GM18907 (cell line): ENCODE results near the gene ITGB1BP1.
"Not testable (repeated sequence)": the region's sequence is repeated elsewhere in the genome, so short reads cannot be mapped to it uniquely, and the experiment has no call there.

Experiments
- ATAC-seq: cut with Tn5 transposase; IDR thresholded peaks from one replicate; pipeline ENCODE4 v1.9.1; 2021; ENCODE audit warnings: mild to moderate bottlenecking, moderate library complexity; ENCODE audit not compliant: unreplicated experiment

ITGB1BP1 gene

DNA sequence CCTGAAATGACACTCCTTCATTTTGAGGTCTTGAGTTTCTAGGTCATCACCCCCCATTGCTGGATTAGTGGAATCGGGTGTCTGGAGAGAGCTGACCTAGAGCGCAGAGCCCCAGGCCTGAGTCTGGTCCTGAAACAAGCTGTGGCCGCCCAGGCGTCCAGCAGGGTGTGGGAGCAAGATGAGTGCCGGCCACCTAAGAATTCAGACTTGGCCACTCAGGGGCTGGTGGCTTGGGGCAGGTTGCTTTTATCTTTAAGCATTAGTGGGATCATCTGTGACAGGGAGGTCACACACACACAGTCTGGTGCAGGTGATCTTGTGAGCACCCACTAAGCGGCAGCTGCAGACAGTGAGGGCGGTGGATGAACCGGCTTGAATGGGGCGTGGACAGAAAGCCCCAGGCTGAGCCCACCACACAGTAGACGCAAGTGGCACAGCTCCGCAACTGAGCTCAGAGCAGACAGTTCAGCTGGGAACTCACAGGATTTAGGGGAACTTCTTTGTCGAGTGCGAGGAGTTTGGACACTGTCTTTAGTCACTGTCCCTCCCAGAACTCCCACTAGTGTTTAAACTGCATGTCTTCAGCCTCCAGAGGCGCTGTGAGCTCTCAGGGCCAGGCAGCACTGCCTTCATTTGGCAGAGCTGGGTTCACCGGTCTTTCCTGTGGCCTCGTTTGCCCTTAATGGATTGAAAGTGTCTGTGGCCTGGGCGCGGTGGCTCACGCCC is 21.5 kb downstream of the ITGB1BP1 start:
- no peak for ATAC-seq

- no peak for ATAC-seq
Measured at GRCh38 chr2:9401059-9401547, 22.2 kb downstream of the ITGB1BP1 start.

DNA sequence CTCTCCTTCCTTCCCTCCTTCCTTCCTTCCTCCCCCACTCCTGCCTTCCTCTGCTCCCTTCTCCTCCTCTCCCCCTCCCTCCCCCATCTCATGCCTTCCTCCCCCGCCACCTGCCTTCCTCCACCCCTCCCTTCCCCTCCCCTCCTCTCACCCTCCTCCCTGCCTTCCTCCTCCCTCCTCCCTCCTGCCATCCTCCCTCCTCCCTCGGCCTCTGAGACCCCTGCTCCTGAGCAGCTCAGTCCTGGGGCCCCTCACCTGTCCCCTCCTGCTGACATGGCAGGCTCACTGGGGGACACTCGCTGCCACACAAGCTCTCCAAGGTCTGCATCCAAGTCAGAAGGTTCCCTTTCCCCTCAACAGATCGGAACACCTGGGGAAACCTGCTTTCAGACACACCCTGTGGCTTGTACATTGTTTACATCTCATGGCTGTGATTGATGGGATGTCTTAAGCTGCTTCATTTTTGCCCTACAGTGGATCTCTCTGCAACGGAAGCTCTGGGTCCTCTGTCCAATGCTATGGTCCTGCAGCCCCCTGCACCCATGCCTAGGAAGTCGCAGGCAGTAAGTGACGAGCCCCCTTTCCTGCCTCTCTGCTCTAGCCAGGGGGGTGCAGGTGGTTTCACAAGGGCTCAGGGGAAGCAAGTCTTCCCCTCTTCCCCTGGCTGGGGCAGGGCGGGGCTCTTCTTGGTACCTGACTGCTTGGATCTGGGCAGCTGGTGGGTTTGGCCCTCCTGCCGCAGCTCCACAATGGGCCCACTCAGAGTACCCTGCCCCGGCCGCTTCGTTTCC is 22.9 kb downstream of the ITGB1BP1 start:
- no peak for ATAC-seq

- ATAC-seq: no peak
Measured at GRCh38 chr2:9398881-9399780, 24.2 kb downstream of the ITGB1BP1 start.

DNA sequence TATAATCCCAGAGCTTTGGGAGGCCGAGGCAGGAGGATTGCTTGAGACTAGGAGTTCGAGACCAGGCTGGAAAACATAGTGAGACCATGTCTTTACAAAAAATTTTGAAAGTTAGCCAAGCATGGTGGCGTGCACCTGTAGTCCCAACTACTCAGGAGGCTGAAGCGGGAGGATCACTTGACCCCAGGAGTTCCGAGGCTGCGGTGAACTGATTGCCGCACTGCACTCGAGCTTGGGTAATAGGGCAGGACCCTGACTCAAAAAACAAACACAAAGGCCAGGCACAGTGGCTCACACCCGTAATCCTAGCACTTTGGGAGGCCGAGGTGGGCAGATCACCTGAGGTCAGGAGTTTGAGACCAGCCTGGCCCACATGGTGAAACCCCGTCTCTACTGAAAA is 25.1 kb downstream of the ITGB1BP1 start:
- ATAC-seq: not testable (repeated sequence)

GRCh38 chr2:9397201-9397600 is 26.1 kb downstream of the ITGB1BP1 start:
- no peak for ATAC-seq

- ATAC-seq: no peak
Measured at GRCh38 chr2:9394816-9395215, 28.5 kb downstream of the ITGB1BP1 start.

GRCh38 chr2:9392898-9393765 is 30.2 kb downstream of the ITGB1BP1 start:
- no peak for ATAC-seq

DNA sequence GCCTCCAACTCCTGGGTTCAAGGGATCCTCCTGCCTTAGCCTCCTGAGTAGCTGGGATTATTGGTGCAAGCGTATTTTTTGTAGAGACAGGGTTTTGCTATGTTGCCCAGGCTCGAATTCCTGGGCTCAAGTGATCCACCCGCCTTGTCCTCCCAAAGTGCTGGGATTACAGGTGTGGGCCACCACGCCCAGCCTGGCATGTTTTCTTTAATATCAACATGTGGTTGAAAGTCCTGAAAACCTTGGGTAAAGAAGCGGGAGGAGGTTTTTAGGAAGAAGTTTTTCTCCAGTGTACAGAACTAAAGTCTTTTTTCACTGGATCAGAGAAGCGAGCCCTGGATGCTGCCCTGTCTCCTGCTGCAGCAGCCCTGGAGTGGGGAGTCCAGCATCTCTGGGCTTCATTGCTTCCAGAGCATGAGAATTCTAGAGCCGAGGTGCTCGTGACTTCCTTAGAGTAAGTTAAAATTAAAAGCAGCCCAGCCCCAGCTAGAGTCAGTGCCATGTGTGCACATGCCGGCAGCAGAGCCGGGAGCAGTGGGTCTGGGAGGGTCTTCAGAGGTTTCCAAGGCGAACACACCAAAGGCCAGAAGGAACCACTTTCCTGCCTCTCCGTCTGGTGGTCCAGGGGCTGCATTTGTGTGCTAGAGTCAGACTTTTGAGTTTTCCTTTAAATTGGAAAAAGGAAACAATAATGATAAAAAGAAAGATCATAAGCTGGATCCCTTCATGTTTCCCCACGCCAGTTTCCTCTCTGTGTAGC is 31.2 kb downstream of the ITGB1BP1 start:
- ATAC-seq: no peak

DNA sequence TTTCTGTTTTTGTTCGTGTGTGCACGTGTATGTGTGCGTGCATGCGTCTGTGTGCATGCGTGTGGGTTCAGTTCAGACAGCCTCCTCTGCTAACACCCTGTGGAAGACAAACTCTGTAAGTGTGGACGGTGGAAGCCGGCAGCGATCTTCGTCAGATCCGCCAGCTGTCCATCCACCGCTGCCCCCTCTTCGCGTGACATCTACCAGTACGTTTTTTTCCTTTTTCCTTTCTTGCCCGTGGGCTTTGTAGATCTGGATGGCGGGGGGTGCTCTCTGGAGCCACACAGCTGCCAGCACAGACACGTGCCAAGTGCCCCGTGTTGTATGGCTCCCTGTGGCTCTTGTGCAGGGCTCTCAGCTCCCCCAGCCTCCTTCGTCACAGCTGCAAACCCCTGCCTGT is 32.3 kb downstream of the ITGB1BP1 start:
- no peak for ATAC-seq

- ATAC-seq: no peak
Measured at GRCh38 chr2:9390151-9390850, 33.0 kb downstream of the ITGB1BP1 start.

DNA sequence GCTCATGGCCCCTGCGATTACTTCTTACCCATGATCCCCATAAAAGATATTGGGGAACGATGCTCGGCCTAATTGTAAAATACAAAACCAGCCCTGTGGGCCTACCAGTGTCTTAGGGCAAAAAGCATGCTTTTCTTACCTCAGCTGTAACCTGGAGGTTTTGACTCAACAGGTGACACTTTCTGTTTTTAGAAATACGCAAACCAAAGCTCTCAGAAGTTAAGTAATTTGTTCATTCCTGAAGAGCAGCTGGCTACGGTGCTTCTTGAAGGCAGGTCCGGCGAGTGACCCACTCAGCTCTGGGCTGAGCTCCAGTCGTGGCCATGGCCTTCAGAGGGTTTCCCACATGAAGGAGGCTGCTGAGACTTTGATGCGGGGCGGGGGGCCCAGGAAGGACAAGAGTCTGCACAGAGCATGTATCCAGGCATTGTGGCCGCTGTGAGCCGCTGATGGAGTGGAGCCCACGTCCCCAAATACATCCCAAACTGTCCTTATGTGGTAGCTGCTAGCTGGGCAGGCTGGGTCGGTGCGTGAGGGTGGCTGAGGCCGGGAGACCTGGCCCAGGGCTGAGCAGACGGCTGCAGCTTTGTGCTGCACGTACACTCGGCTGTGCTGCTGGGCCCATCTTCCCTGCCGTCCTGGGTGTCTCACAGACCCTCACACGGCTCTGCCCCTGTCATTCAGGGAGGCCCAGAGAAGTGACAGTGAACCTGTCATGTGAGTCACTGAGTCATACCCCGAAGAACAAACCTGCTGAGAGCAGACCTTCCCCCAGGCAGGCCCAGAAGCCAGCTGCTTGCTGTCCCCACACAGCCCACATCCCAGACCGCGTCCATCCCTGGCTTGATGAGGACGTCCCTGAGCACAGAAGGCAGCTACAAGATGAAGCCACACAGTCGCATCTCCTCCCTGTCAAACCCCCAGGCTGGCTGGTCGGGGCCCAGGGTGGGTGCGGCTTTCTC is 34.1 kb downstream of the ITGB1BP1 start:
- no peak for ATAC-seq

DNA sequence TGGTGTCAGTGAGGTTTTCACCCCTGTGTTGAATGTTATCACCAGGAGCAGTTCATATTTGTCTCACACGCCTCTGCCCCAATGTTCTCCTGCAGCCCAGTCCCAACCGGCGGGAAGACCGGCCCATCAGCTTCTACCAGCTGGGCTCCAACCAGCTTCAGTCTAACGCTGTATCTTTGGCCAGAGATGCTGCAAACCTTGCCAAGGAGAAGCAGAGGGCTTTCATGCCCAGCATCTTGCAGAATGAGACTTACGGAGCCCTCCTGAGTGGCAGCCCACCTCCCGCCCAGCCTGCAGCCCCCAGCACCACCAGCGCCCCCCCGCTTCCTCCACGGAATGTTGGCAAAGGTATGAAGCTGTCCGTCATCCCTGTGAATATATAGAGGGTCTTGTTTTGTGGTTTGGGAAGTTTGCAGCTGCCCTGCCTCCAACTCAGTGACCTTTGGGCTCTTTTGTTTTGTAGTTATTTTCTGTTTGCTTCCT is 35.1 kb downstream of the ITGB1BP1 start:
- ATAC-seq: no peak

- ATAC-seq: no peak
Measured at GRCh38 chr2:9385841-9386240, 37.5 kb downstream of the ITGB1BP1 start.

GRCh38 chr2:9384521-9384920 is 38.8 kb downstream of the ITGB1BP1 start:
- no peak for ATAC-seq

DNA sequence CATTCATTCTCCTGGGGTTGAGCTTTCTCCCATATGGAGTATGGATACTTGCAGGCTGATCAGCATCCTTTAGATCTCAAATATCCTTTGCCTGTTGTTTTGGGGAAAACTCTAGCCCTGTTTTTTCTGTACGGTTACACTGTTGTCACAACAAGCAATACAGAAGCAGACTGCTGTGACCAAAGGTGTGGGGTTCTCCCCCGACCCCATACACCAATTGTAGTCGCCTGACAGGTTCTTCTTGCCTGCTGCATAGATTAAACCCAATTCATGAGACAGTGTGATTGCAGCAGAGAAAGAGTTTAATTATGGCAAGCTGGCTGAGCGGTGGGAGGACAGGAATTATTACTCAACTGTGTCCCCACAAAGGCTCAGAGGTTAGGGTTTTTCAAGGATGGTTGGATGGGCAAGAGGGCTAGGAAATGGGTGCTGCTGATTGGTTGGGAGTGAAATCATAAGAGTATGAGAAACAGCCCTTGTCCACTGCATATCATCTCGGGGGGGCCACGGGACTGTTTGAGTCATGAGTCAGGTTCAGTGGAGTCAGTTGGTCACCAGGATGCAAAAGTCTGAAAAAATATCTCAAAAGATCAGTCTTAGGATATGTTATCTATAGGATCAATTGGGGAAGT is 40.6 kb downstream of the ITGB1BP1 start:
- ATAC-seq: no peak
